GM23338 (cell line): ENCODE data around the gene NTRK3. TPM values are rescaled to one million over a fixed set of nuclear protein-coding genes. Genes with fewer than 3 reads are reported as not detected.

Source experiments
- ATAC-seq: fragments of 200-7000 bp; cut with Tn5 transposase; 3 replicates; pipeline ENCODE4 v1.9.1; 2020
- DNase-seq: peaks from one replicate; pipeline ENCODE4 v3.0.0-alpha.2; 2015; ENCODE audit warnings: low spot score
- H2AFZ ChIP-seq: fragments of 200-600 bp; sonication (generic); 2 replicates; pipeline ENCODE4 v1.8.0; 2016; ENCODE audit warnings: antibody characterized with exemption, mild to moderate bottlenecking, moderate library complexity
- H3F3A ChIP-seq: fragments of 200-600 bp; sonication (generic); replicated peaks from 2 replicates; pipeline ENCODE4 v1.8.0; 2017; ENCODE audit warnings: antibody characterized with exemption, mixed run types, low read depth
- H3K27ac ChIP-seq: fragments of 200-600 bp; sonication (generic); 2 replicates; pipeline ENCODE4 v1.6.1; 2016; ENCODE audit warnings: low read depth
- H3K27me3 ChIP-seq: fragments of 200-600 bp; sonication (generic); 2 replicates; pipeline ENCODE4 v1.8.0; 2016; ENCODE audit warnings: mild to moderate bottlenecking, mixed run types, moderate library complexity; ENCODE audit not compliant: insufficient read depth
- H3K36me3 ChIP-seq: fragments of 200-600 bp; sonication (generic); 2 replicates; pipeline ENCODE4 v1.8.0; 2016; ENCODE audit warnings: mild to moderate bottlenecking; ENCODE audit not compliant: insufficient read depth
- H3K4me1 ChIP-seq: fragments of 200-600 bp; sonication (generic); 2 replicates; pipeline ENCODE4 v1.8.0; 2016; ENCODE audit warnings: mild to moderate bottlenecking, moderate library complexity; ENCODE audit not compliant: insufficient read depth
- H3K4me2 ChIP-seq: fragments of 200-600 bp; sonication (generic); 2 replicates; pipeline ENCODE4 v1.7.1; 2017; ENCODE audit warnings: mixed run types
- H3K4me3 ChIP-seq: fragments of 200-600 bp; sonication (generic); 2 replicates; pipeline ENCODE4 v1.6.1; 2016; ENCODE audit warnings: mixed run types
- H3K79me2 ChIP-seq: fragments of 200-600 bp; sonication (generic); replicated peaks from 2 replicates; pipeline ENCODE4 v1.8.0; 2017; ENCODE audit warnings: mild to moderate bottlenecking; ENCODE audit not compliant: insufficient read depth
- H3K9me2 ChIP-seq: fragments of 200-600 bp; sonication (generic); 2 replicates; pipeline ENCODE4 v1.8.0; 2017; ENCODE audit not compliant: insufficient read depth
- H4K20me1 ChIP-seq: fragments of 200-600 bp; sonication (generic); replicated peaks from 2 replicates; pipeline ENCODE4 v1.8.0; 2017; ENCODE audit warnings: mild to moderate bottlenecking; ENCODE audit not compliant: insufficient read depth
- H3K27ac Mint-ChIP-seq: 2 replicates; pipeline ENCODE4 v1.8.0; 2020; ENCODE audit warnings: inconsistent platforms, mild to moderate bottlenecking, moderate library complexity, mixed read lengths
- H3K27me3 Mint-ChIP-seq: 3 replicates; pipeline ENCODE4 v1.8.0; 2022; ENCODE audit warnings: low read depth, mild to moderate bottlenecking, moderate library complexity, mixed read lengths, inconsistent platforms; ENCODE audit not compliant: insufficient read depth, poor library complexity
- H3K36me3 Mint-ChIP-seq: 3 replicates; pipeline ENCODE4 v1.8.0; 2021; ENCODE audit warnings: low read depth, mild to moderate bottlenecking, inconsistent platforms, moderate library complexity, mixed read lengths
- H3K4me1 Mint-ChIP-seq: 3 replicates; pipeline ENCODE4 v1.8.0; 2020; ENCODE audit warnings: mild to moderate bottlenecking, inconsistent platforms, mixed read lengths
- H3K4me3 Mint-ChIP-seq: 3 replicates; pipeline ENCODE4 v1.8.0; 2021; ENCODE audit warnings: moderate library complexity, mild to moderate bottlenecking, inconsistent platforms, mixed read lengths
- H3K9me3 Mint-ChIP-seq: 3 replicates; pipeline ENCODE4 v1.8.0; 2020; ENCODE audit warnings: moderate library complexity, mild to moderate bottlenecking, inconsistent platforms, mixed read lengths
- CREB1 ChIP-seq: fragments of 250-450 bp; sonication (Bioruptor Pico); IDR thresholded peaks from 2 replicates; pipeline ENCODE4 v1.5.0; 2020; ENCODE audit warnings: low read depth, mild to moderate bottlenecking, moderate library complexity
- EZH2 ChIP-seq: fragments of 200-600 bp; sonication (generic); IDR thresholded peaks from one replicate; pipeline ENCODE4 v1.8.0; 2017; ENCODE audit warnings: antibody characterized with exemption, mild to moderate bottlenecking, low read depth; ENCODE audit not compliant: unreplicated experiment
- EZH2phosphoT487 ChIP-seq: fragments of 200-600 bp; sonication (generic); IDR thresholded peaks from one replicate; pipeline ENCODE4 v1.8.1; 2018; ENCODE audit warnings: antibody characterized with exemption; ENCODE audit not compliant: unreplicated experiment
- JUNB ChIP-seq: IDR thresholded peaks from one replicate; pipeline ENCODE4 v1.6.1; 2016; ENCODE audit warnings: antibody characterized with exemption; ENCODE audit not compliant: unreplicated experiment
- NANOG ChIP-seq: IDR thresholded peaks from 2 replicates; pipeline ENCODE4 v1.6.1; 2016; ENCODE audit warnings: antibody characterized with exemption, borderline replicate concordance
- REST ChIP-seq: IDR thresholded peaks from one replicate; pipeline ENCODE4 v1.6.1; 2018; ENCODE audit warnings: antibody characterized with exemption; ENCODE audit not compliant: unreplicated experiment
- STAT1 ChIP-seq: IDR thresholded peaks from one replicate; pipeline ENCODE4 v1.6.1; 2016; ENCODE audit warnings: antibody characterized with exemption; ENCODE audit not compliant: unreplicated experiment
- ZNF114 ChIP-seq: fragments of 250-450 bp; sonication (Bioruptor Pico); IDR thresholded peaks from 2 replicates; pipeline ENCODE4 v1.5.0; 2020; ENCODE audit warnings: mild to moderate bottlenecking, moderate library complexity
- ZNF331 ChIP-seq: fragments of 250-450 bp; sonication (Bioruptor Pico); IDR thresholded peaks from 2 replicates; pipeline ENCODE4 v1.5.0; 2020; ENCODE audit warnings: low read depth, mild to moderate bottlenecking, moderate library complexity
- ZNF462 ChIP-seq: fragments of 250-450 bp; sonication (Bioruptor Pico); IDR thresholded peaks from 2 replicates; pipeline ENCODE4 v1.5.0; 2020; ENCODE audit warnings: mild to moderate bottlenecking, moderate library complexity
- polyA plus RNA-seq: library from polyadenylated mRNA; unstranded; fragments of >200 nt; fragmentation: Nextera tagmentation; extraction: Ambion mirVana; gene quantifications from 2 replicates; pipeline ENCODE4 v1.2.1, GENCODE V29; 2016
- total RNA-seq: library from RNA; depleted of rRNA; stranded (reverse); fragments of >200 nt; shearing (Covaris generic); gene quantifications from 2 replicates; pipeline ENCODE4 v1.2.3, GENCODE V29; 2014
- TF ChIP-seq, protein P1 (sequence below): IDR thresholded peaks from 2 replicates; pipeline ENCODE4 v1.6.1; 2016; ENCODE audit warnings: antibody characterized with exemption

Gene NTRK3
- total and polyA plus RNA-seq, 2 experiments from 2014 or later: 3.1 to 5.3 TPM

- TF ChIP-seq ZNF462 (CRISPR knock-in tag): no peak
These were observed 167.4 kb downstream of the NTRK3 start (continued) for GRCh38 chr15:88089024-88089620.

GRCh38 chr15:88083811-88084760 lies 172.5 kb downstream of the NTRK3 start:
- Histone ChIP-seq H3K4me3 (no peak overlapping the region), H3K27me3 (no peaks in the 10 kb centered on the region), H3F3A (no peaks in the 10 kb centered on the region), H2AFZ (no peak overlapping the region), H4K20me1 (no peaks in the 10 kb centered on the region), H3K9me2 (no peaks in the 10 kb centered on the region), H3K79me2 (no peaks in the 10 kb centered on the region), H3K4me1 (no peaks in the 10 kb centered on the region), H3K27ac (no peak overlapping the region), H3K4me2 (no peak overlapping the region), H3K36me3 (no peaks in the 10 kb centered on the region)
- Mint-ChIP-seq H3K4me3 (no peak overlapping the region), H3K27me3 (peaks cover 4% of the 10 kb centered on the region), H3K9me3 (no peaks in the 10 kb centered on the region), H3K4me1 (peaks cover 9% of the 10 kb centered on the region; the same call in 2 of the 3 replicates), H3K27ac (no peak overlapping the region), H3K36me3 (no peaks in the 10 kb centered on the region)
- DNase-seq (no peak), ATAC-seq (no peak)
- TF ChIP-seq, protein P1, sequence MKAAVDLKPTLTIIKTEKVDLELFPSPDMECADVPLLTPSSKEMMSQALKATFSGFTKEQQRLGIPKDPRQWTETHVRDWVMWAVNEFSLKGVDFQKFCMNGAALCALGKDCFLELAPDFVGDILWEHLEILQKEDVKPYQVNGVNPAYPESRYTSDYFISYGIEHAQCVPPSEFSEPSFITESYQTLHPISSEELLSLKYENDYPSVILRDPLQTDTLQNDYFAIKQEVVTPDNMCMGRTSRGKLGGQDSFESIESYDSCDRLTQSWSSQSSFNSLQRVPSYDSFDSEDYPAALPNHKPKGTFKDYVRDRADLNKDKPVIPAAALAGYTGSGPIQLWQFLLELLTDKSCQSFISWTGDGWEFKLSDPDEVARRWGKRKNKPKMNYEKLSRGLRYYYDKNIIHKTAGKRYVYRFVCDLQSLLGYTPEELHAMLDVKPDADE: no peak
- no peak for TF ChIP-seq EZH2phosphoT487
- no peak for TF ChIP-seq STAT1
- no peak for TF ChIP-seq REST
- TF ChIP-seq EZH2: no peak
- no peak for TF ChIP-seq ZNF331
- no peak for TF ChIP-seq ZNF114 (CRISPR knock-in tag)
- no peak for TF ChIP-seq NANOG
- TF ChIP-seq JUNB: no peak
- TF ChIP-seq CREB1: no peak
